ENCODE results near the gene PRDM1. TPM values are rescaled to one million over a fixed set of nuclear protein-coding genes. Genes with fewer than 3 reads are reported as not detected.
A peak's percentile ranks its signal among the peaks of the same experiment; 100 is the strongest.

Gene PRDM1
- total and polyA plus RNA-seq, 2 of the 13 experiments (the other 11 are each of a cell fraction or from before 2014, with no cell fraction given), result 0.13 TPM; not detected in 1

- no peak for TF ChIP-seq ZBTB46 (CRISPR knock-in tag; IDR thresholded peaks at IDR 0.05; ENCODE audit: borderline replicate concordance)
- TF ChIP-seq HNF1B (CRISPR knock-in tag; IDR thresholded peaks at IDR 0.05), result no peak
- no peak for TF ChIP-seq ZNF850 (CRISPR knock-in tag; conservative IDR thresholded peaks at IDR 0.05)
- TF ChIP-seq ZNF432 (CRISPR knock-in tag; IDR thresholded peaks at IDR 0.05; ENCODE audit: borderline replicate concordance), result no peak
- no peak for TF ChIP-seq ZNF343 (CRISPR knock-in tag; IDR thresholded peaks at IDR 0.05)
- no peak for TF ChIP-seq REL (CRISPR knock-in tag; conservative IDR thresholded peaks at IDR 0.05)
- no peak for TF ChIP-seq SRY (CRISPR knock-in tag; IDR thresholded peaks at IDR 0.05)
- no peak for TF ChIP-seq ZNF576 (CRISPR knock-in tag; IDR thresholded peaks at IDR 0.05)
- no peak for TF ChIP-seq RFX5 (IDR thresholded peaks at IDR 0.05; ENCODE audit: low read depth, low read length)
- no peak for TF ChIP-seq FOXK2 (IDR thresholded peaks at IDR 0.05)
- no peak for TF ChIP-seq TEAD2 (CRISPR knock-in tag; IDR thresholded peaks at IDR 0.05)
- no peak for TF ChIP-seq STAG1 (CRISPR knock-in tag; IDR thresholded peaks at IDR 0.05)
- no peak for TF ChIP-seq BHLHE40 (IDR thresholded peaks at IDR 0.05; ENCODE audit: low read length)
- no peak for TF ChIP-seq TIGD3 (CRISPR knock-in tag; IDR thresholded peaks at IDR 0.05; ENCODE audit: borderline replicate concordance)
- TF ChIP-seq RAD21 (CRISPR knock-in tag; IDR thresholded peaks at IDR 0.05), result no peak
- no peak for TF ChIP-seq MATR3 (CRISPR knock-in tag; IDR thresholded peaks at IDR 0.05)
- 0 out of 2 replicates have a peak, but pooled peaks have one; percentile 41 for TF ChIP-seq RNF2 (conservative IDR thresholded peaks at IDR 0.05; ENCODE audit: low read depth)
- TF ChIP-seq ZBTB1 (CRISPR knock-in tag; IDR thresholded peaks at IDR 0.05; ENCODE audit: borderline replicate concordance), result no peak
- no peak for TF ChIP-seq CCDC6 (CRISPR knock-in tag; IDR thresholded peaks at IDR 0.05)
- no peak for TF ChIP-seq NR0B2 (CRISPR knock-in tag; IDR thresholded peaks at IDR 0.05)
- TF ChIP-seq DNMT1 (CRISPR knock-in tag; IDR thresholded peaks at IDR 0.05), result no peak
- TF ChIP-seq HMGA1 (CRISPR knock-in tag; conservative IDR thresholded peaks at IDR 0.05), result no peak
- TF ChIP-seq U2AF2 (IDR thresholded peaks at IDR 0.05; ENCODE audit: low read depth, low read length), result no peak
- no peak for TF ChIP-seq EZH2 (conservative IDR thresholded peaks at IDR 0.05; ENCODE audit: low read depth, low read length)
- TF ChIP-seq ESRRA (CRISPR knock-in tag; IDR thresholded peaks at IDR 0.05; ENCODE audit: low read depth), result no peak
Observed at GRCh38 chr6:106085984-106086813, at the start of gene PRDM1 (continued).
